HG03060 (cell line): ENCODE results near the gene TOM1L2.
"Not testable (repeated sequence)": the region's sequence is repeated elsewhere in the genome, so short reads cannot be mapped to it uniquely, and the experiment has no call there.

ENCODE experiments used
- ATAC-seq: cut with Tn5 transposase; IDR thresholded peaks from one replicate; pipeline ENCODE4 v1.9.1; 2021; ENCODE audit warnings: low read depth, moderate number of reproducible peaks; ENCODE audit not compliant: unreplicated experiment

TOM1L2 gene

DNA sequence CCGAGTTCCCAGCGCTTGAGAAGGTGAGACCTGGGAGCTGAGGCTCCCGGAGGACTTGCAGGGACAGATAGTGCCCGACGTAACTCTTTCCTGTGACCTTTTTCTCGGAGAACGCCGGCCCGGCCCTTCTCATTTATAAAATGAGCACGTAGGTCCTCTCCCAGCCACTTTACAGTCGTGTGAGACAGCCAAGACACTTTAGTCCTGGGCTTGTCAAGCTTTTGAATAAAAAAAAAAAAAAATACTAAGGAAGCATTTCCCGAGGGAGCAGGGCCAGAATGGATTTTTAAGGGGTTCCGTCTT, 703 bp upstream of the TOM1L2 start:
- ATAC-seq, result no peak

GRCh38 chr17:17971431-17972125, 622 bp downstream of the TOM1L2 start:
- ATAC-seq, result no peak

DNA sequence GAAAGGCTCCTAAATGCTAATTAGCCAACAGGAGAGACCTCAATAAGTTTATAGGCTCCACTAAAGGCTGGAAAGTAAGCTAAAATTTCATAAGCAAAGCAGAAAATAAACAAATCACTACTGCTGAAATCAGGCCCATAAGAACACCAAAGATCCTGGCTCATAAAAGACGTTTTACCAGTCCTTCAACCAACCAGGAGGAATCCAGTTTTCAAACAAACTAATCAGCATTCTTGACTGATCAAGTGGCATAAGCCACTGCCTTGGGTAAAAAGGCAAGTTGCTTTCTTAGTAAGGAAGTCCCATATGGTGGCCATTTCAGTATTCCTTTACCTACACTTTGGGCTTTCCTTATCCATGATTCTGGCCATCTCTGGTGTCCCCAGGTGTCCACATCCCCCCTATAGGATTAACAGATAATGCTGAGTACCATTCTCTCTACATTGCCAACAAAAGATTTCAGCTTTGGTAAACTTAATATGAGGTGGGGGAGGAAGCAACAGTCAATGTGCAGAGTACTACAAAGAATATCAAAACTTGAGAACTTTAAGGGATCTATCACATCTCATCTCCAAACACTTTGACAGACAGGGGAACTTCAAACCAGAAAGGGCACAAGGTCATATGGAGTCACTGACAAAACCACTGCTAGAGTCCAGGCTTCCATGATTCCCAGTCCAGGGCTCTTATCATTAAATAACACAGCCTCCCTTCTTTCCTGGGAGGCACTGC, 1.3 kb downstream of the TOM1L2 start:
- ATAC-seq, result no peak

DNA sequence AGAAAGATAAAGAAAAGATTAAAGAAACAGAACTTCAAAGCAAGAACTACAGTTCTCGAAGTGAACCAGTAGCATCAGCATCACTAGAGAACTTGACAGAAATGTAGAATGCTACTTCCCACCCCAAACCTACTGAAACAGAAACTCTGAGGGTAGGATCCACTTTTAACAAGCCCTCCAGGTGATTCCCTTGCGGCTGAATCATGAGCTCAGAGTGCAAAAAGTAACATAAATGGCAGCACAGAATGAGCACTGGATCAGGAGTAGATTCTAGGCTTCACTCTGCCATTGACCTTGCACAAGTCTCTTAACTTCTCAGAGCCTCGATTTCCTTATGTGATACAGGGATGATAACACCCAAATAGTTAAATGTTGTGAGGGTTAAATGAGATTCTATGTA, 5.8 kb downstream of the TOM1L2 start:
- no peak for ATAC-seq

DNA sequence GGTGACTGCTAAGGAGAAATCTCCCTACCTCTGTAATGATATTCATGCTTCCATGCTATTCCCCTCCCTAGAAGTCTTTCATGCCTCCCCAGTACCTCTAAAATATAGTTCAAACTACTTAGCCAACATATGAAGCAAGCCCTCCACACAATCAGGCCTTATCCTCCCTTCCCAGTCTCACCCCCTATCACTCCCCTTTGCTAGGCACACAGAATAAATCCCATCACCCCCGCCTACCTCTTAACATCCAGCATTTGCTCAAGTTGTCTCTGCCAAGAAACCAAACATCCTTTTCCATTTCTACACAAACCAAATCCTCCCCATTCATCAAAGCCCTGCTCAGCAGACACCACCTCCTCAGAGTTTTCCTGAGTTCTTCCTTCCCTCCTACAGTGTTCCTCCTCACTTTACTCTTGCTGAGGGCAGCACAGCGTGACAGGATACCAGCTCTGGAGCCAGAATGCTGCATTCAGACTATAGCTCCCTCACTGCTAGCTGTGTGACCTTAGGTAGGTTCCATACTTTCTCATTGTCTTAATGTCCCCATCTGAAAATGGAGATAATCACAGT, 7.0 kb downstream of the TOM1L2 start:
- ATAC-seq, result no peak

GRCh38 chr17:17964710-17965109, 7.5 kb downstream of the TOM1L2 start:
- ATAC-seq, result no peak

DNA sequence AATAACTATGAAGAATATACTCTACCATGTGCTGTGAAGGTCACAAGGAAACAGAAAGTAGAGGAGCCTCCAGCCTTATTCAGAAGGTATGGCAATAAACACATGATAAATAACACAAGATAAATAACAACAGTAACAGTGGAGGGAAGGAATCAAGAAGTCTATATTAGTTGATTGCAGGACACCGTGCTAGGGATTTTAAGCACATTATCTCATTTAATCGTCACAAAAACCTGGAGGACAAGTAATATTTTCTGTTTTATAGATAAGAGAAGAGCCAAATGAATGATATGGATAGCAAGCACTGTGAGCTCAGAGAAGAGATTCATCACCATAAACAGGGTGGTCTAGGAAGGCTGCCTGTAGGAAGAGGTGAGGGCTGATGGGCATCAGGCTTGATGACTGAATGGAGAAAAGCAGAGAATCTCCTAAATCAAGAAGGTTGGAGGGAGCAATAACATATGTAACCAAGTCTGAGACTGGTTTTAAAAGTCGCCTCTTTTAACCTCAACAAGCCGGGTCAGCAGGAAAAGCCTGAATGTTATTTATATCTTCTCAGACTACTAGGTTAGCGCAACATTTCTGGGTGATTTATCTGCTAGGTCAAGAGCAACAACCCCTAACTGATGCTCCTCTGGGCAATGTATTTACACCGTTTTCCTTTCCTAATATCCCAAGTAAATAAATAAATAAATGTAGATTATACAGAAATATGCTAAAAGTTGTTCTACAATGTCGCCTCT, 8.3 kb downstream of the TOM1L2 start:
- no peak for ATAC-seq

DNA sequence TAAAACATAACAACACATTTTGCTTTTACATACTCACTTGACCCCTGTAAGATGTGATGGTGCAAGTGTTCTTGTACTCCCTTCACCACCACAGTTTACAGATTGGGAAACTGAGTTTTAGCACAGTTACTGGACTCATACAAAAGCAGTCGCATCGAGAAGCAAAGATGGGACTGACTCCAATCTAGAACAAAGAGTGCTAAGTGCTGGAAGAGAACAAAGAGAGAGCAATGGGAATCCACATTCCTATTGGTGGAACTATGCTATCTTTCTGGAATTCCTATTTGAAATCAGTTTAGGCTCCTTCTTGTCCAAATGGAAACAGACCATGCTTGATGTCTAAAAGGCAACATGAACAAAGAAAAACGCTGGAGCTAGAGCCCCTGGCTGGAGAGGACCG, 9.1 kb downstream of the TOM1L2 start:
- no peak for ATAC-seq

DNA sequence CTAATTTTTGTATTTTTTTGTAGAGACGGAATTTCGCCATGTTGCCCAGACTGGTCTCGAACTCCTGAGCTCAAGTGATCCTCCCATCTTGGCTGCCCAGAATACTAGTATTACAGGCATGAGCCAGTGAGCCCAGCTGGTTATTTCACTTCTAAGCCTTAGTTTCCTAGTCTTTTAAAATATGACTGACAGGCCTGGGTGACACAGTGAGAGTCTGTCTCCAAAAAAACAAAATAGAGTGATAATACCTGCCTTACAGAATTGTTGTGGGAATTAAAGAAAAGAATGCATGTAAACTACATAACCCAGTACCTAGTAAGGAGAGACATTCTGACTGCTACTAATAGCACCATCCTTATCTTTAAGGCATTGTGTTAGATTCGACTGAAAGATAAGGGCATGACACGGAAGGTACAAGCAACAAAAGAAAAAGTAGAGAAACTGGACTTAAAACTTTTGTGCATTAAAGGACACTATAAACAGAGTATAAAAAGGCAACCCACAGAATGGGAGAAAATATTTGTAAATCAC, 11.6 kb downstream of the TOM1L2 start:
- ATAC-seq, result no peak

DNA sequence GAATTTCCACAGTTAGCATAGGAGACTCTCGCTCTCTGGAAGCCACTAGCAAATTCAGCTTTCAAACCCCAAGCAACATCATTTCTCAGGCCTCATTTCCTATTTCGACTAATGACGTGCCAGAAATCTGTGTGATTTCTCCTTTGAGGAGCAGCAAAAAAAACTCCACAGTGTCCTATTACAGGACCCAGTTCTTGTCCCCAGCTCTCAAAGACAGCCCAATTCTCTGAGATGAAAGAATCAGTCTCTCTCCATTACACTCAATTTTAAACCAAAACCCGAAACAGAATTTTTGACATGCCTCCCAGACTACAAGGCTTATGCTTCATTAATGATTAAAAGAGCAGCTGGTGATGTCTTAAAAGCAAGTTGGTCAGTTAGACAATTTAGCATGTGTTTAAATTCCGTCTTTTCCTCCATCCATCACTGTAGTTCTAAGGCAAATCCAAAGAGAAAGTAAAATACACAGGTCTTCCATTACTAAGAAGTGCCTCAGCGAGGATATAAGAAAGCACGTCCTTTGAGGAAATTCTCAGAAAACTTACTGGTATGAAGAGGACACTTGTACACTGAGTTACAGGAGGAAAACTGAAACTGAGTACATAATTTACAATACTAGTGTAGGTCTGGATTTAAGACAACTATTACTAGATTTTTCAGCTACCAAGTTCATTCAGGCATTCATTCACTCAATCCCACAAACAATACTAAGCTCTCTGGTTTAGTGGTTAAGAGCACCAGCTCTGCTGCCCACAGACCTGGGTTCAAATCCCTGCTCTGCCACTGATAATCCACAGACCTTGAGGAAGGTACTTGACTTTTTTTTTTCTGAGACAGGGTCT, 12.5 kb downstream of the TOM1L2 start:
- ATAC-seq, result no peak

- ATAC-seq, result no peak
Observed at GRCh38 chr17:17958982-17959381, 13.2 kb downstream of the TOM1L2 start.

DNA sequence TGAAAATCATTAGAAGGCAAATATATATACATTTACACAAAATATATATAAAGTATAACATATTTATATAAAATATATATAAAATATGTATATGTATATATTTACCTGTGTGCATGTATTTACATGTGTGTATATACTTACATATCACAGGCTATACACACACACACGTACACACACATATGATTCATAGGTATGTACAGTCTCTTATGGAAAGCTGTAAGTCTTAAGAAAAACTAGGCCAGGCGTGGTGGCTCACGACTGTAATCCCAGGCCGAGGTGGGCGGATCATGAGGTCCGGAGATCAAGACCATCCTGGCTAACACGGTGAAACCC, 14.7 kb downstream of the TOM1L2 start:
- no peak for ATAC-seq

- ATAC-seq, result not testable (repeated sequence)
Observed at GRCh38 chr17:17955790-17956341, 16.3 kb downstream of the TOM1L2 start.

DNA sequence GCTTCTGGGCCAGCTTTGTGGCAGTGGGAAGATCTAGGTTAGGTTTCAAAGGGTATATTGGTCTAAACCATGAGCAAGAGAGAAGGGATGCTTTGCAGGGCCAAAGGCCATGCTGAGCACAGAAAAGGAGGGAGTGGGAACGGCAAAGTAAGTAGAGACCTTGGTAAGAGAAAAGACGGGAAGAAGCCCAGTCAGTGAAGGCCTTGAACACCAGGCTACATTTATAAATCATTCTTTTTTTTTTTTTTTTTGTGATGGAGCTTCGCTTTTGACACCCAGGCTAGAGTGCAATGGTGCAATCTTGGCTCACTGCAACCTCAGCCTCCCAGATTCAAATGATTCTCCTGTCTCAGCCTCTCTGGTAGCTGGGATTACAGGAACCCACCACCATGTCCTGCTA, 18.1 kb downstream of the TOM1L2 start:
- ATAC-seq, result no peak

- ATAC-seq, result no peak
Observed at GRCh38 chr17:17952691-17953090, 19.5 kb downstream of the TOM1L2 start.

DNA sequence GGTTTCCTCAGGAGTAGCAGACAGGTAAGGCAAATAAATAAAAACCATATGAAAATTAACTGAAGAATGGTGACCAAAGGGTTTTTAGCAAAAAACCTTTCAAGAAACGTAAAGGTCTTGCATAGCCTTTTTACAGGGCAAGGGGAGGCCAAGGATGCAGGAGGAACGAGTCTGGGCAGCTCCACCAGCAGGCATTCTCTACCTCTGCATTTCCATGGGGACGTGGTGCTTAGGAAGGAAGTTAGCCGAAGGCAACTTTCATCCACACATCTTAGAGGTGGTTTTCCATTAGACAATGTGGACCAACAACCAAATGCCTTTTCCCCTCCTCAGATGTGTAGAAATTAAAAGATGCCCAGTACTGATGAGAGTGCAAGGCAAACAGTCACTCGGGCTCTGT, 20.7 kb downstream of the TOM1L2 start:
- ATAC-seq, result no peak

DNA sequence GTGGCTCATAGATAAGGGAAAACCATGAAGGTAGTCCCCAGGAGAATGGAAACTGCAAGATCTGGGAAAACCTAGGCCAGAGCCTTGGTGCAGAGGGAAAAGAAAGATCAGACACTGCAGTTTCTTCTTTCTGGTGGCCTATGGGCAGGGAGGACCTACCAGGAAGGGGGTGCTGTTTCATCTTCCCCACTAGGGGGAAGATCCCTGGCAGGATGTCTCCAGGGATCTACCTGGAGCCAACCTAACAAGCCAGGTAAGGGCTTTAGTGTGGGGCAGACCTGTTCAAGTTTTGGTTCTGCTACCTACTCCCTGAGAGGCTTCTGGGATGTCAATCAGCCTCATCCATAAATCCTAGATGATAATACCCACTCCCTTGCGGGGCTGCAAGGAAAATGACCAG, 21.4 kb downstream of the TOM1L2 start:
- no peak for ATAC-seq

DNA sequence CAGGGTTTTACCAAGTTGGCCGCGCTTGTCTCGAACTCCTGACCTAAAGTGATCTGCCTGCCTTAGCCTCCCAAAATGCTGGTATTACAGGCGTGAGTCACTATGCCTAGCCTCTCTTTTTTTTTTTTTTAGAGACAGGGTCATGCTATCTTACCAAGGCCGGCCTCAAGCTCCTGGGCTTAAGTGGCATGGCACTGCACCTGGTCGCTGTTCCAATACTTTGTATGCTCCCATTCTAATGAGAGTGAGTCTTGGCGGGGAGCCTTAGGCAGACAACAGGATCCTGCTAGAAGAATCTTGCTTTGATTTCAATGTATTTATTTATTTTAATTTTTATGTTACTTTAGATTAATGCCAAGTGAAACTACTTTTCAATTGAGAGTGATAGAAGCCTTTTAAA, 21.9 kb downstream of the TOM1L2 start:
- ATAC-seq, result no peak

DNA sequence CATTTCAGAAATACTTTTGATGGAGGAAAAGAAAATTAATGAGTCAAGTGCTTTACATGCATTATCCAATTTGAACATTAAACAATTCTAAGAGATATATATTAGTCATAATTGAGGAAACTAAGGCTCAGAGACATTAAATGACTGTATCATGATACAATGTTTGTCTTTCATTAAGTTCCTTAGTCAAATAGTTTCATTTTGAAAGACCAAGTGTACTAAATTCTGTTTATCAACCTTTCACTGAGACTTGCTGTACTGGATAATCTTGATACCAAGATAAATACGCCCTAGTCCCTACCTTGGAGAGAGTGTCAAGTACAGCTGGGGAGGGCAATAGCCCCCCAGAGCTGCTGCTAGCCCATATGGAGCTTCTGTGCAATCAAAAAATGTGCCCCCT, 24.2 kb downstream of the TOM1L2 start:
- ATAC-seq, result no peak

DNA sequence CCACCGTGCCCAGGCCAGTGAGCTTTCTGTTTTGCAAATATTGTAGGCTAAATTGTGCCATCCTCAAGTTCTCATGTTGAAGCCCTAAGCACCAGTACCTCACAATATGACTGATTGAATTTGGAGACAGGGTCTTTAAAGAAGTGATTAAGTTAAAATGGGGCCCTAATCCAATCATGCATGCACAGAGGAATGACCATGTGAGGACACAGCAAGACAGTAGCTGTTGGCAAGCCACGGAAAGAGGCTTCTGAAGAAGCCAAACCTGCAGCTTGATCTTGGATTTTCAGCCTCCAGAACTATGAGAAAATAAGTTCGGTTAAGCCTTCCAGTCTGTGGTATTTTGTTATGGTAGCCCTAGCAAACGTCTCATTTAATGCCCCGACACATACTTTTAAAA, 24.9 kb downstream of the TOM1L2 start:
- no peak for ATAC-seq
